Anterior cingulate cortex (tissue), 58 donors: ENCODE data around the gene CD151.

ENCODE experiments used
- DNase-seq, 58 donors: peaks; one replicate each; lab custom pipeline; 2025; lab: John Stamatoyannopoulos, UW

CD151 gene

GRCh38 chr11:796565-797295 lies 36.0 kb upstream of the CD151 start:
- DNase-seq, result no peak

GRCh38 chr11:797296-798092 lies 35.3 kb upstream of the CD151 start:
- DNase-seq, result peak in 55 of 58 donors; percentile 19 to 91 (median 76)

GRCh38 chr11:798093-798713 lies 34.5 kb upstream of the CD151 start, which contains the start of gene SLC25A22:
Gene SLC25A22 (minus strand): TSS chr11:798281. CDS start chr11:795006, 3,275 bp downstream.
- DNase-seq, result peak in 52 of 58 donors; percentile 36 to 85 (median 72)

GRCh38 chr11:799641-800316 lies 33.0 kb upstream of the CD151 start:
- DNase-seq, result no peak

GRCh38 chr11:800473-800872 lies 32.3 kb upstream of the CD151 start:
- DNase-seq, result no peak

- no peak for DNase-seq
Observed at GRCh38 chr11:801097-801780, 31.5 kb upstream of the CD151 start.

GRCh38 chr11:802018-802617 lies 30.6 kb upstream of the CD151 start:
- no peak for DNase-seq

- no peak for DNase-seq
Observed at GRCh38 chr11:802693-803466, 29.9 kb upstream of the CD151 start.

- DNase-seq, result no peak
Observed at GRCh38 chr11:803467-803742, 29.3 kb upstream of the CD151 start.

GRCh38 chr11:803770-804598 lies 28.8 kb upstream of the CD151 start:
- DNase-seq, result no peak

- DNase-seq, result no peak
Observed at GRCh38 chr11:804599-804964, 28.2 kb upstream of the CD151 start.

GRCh38 chr11:808427-809286 lies 24.1 kb upstream of the CD151 start:
- DNase-seq, result peak in 4 of 58 donors; percentile 78 to 82 (median 82)

GRCh38 chr11:809287-810039 lies 23.3 kb upstream of the CD151 start, which contains the start of gene RPLP2:
Gene RPLP2 (plus strand): TSS chr11:809967. CDS start chr11:810235, 268 bp downstream.
- peak; percentile 80 to 100 (median 97) for DNase-seq

GRCh38 chr11:810040-810567 lies 22.6 kb upstream of the CD151 start:
- DNase-seq, result no peak

GRCh38 chr11:811446-812245 lies 21.1 kb upstream of the CD151 start:
- DNase-seq, result no peak
